ENCODE measurements around the gene CCDC171. TPM values are rescaled to one million over a fixed set of nuclear protein-coding genes. Genes with fewer than 3 reads are reported as not detected.

The CCDC171 gene
- total and polyA plus RNA-seq, 2 donors, result 1.6 to 20.4 TPM

DNA sequence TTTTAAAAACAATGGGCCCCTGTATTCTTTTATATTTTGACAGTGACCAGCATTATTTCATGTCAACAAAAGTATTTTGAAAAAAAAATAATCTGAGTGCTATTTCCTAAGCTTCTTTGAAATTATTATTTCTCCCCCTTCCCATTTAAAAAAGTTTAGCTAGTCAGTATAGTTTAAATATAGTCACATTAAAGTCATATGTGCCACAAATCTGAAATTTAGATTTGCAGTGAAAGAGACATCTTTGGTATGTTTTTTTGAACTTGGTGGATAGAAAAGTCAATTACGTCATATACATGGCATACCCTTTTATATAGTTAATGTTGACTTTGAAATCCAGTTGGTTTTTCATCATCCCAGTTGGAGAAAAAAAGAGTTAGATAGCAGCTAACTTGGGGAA, 297.0 kb downstream of the CCDC171 start:
- no peak overlapping the region for H3K4me3 ChIP-seq (ENCODE audit: low read depth, low read length)
- WGBS, result 96% methylated on average over 1 of the region's 1 CpG
- H3K27ac ChIP-seq (ENCODE audit: low read depth), result no peak overlapping the region
- no peak for DNase-seq (ENCODE audit: extremely low spot score)
- H3K36me3 ChIP-seq (ENCODE audit: insufficient read depth), result no peaks in the 10 kb centered on the region
- H3K4me1 ChIP-seq (ENCODE audit: insufficient read depth), result no peaks in the 10 kb centered on the region

DNA sequence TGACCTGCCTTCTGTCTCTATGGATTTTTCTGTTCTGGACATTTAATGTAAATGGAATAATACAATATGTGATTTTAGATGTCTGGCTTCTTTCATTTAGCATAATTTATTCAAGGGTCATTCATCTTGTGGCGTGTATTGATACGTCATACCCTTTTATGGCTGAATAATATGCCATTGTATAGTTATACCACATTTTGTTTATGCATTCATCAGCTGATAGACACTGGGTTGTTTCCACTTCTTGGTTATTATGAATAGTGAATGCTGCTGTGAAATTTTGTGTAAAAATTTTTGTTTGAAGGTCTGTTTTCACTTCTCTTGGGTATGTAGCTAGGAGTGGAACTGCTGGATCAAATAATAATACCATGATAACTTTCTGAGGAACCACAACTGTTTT, 298.9 kb downstream of the CCDC171 start:
- Histone ChIP-seq H3K27ac (ENCODE audit: low read depth) (no peak overlapping the region), H3K36me3 (ENCODE audit: insufficient read depth) (no peaks in the 10 kb centered on the region), H3K4me3 (ENCODE audit: low read depth, low read length) (no peak overlapping the region), H3K4me1 (ENCODE audit: insufficient read depth) (no peaks in the 10 kb centered on the region)
- DNase-seq (ENCODE audit: extremely low spot score), result no peak
- WGBS, result 96% methylated on average over 2 of the region's 2 CpGs

DNA sequence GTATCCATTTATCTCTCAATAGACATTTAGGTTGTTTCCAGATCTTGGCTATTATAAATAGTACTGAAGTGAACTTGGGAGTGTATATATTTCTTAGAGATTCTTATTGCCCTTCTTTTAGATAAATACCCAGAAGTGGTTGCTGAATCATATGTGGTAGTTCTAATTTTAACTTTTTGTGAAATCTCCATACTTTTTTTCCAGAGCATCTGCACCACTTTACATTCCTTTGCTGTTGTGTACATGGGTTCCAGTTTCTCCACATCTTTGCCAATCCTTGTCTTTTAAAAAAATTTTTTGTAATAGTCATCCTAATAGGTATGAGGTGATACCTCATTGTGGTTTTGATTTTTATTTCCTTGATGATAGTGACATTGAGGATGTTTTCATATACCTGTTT, 303.7 kb downstream of the CCDC171 start:
- Histone ChIP-seq H3K27ac (ENCODE audit: low read depth) (no peak overlapping the region), H3K36me3 (ENCODE audit: insufficient read depth) (no peaks in the 10 kb centered on the region), H3K4me1 (ENCODE audit: insufficient read depth) (no peaks in the 10 kb centered on the region), H3K4me3 (ENCODE audit: low read depth, low read length) (no peak overlapping the region)
- DNase-seq (ENCODE audit: extremely low spot score), result no peak

DNA sequence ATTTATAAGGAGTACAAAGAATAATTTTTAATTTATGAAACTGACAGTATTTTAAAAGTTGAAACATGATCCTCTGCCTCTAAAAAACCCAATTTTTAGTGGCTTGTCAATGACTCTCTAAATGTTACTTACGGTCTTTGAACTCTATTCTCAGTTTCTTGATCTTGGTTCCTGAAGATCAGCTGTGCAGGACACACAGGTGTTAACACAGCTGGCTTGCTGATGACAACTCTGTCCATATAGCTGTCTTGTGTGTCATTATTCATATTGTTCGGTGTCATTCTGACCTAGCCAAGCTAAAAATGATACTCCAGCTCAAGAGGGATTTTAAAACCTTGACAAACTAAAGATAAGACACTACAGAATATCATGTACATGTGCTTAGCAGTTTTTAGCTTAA, 314.5 kb downstream of the CCDC171 start:
- WGBS, result 64% methylated on average over 2 of the region's 2 CpGs
- no peak for DNase-seq (ENCODE audit: extremely low spot score)
- no peaks in the 10 kb centered on the region for H3K4me1 ChIP-seq (ENCODE audit: insufficient read depth)

DNA sequence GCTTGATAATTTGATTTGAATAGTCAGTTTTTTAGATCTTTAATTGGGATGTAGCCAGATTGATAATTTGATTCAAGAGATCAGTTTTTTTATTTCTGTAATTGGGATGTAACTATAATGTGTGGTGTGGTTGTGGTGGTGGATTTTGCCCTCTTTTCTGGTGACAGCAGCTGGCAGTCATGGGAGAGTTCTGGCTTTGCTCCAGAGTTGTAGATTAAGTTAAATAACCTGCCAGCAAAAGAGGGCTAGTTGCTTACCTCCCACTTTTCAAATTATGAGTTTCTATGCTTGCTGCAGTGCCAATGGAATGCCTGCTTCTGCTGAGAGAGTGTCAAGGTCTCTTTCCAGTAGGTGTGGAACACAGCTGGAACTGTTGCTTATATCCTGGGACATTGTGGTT, 315.1 kb downstream of the CCDC171 start:
- H3K36me3 ChIP-seq (ENCODE audit: insufficient read depth), result no peaks in the 10 kb centered on the region
- no peak for DNase-seq (ENCODE audit: extremely low spot score)
- H3K27ac ChIP-seq (ENCODE audit: low read depth), result no peak overlapping the region
- no peaks in the 10 kb centered on the region for H3K4me1 ChIP-seq (ENCODE audit: insufficient read depth)
- no peak overlapping the region for H3K4me3 ChIP-seq (ENCODE audit: low read depth, low read length)

More for the DNA sequence above, 314.5 kb downstream of the CCDC171 start:
- Histone ChIP-seq H3K27ac (ENCODE audit: low read depth) (no peak overlapping the region), H3K4me3 (ENCODE audit: low read depth, low read length) (no peak overlapping the region), H3K36me3 (ENCODE audit: insufficient read depth) (no peaks in the 10 kb centered on the region)

GRCh38 chr9:15873573-15874177, 320.8 kb downstream of the CCDC171 start:
- peak; percentile 21 for DNase-seq (ENCODE audit: extremely low spot score)
- Histone ChIP-seq H3K36me3 (ENCODE audit: insufficient read depth) (no peaks in the 10 kb centered on the region), H3K27ac (ENCODE audit: low read depth) (no peak overlapping the region)

DNA sequence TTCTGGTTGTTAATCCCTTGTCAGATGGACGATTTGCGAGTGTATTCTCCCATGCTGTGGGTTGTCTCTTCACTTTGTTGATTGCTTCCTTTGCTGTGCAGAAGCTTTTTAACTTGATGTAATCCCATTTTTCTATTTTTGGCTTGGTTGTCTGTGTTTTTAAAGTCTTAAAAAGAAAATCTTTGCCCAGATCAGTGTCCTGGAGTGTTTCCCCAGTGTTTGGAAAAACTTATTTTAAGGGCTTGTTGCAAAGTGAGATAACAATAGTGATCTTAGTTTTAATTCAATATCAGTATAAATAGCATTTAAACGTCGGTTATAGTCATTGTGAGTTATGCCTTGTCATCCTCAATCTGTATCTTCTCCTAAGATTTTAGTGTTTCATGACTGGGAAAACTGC, 329.5 kb downstream of the CCDC171 start:
- WGBS, result 45% methylated on average over 4 of the region's 4 CpGs
- Histone ChIP-seq H3K27ac (ENCODE audit: low read depth) (no peak overlapping the region), H3K4me3 (ENCODE audit: low read depth, low read length) (no peak overlapping the region), H3K36me3 (ENCODE audit: insufficient read depth) (no peaks in the 10 kb centered on the region), H3K4me1 (ENCODE audit: insufficient read depth) (no peaks in the 10 kb centered on the region)
- DNase-seq (ENCODE audit: extremely low spot score), result no peak

More at GRCh38 chr9:15873573-15874177, 320.8 kb downstream of the CCDC171 start:
- Histone ChIP-seq H3K4me3 (ENCODE audit: low read depth, low read length) (no peak overlapping the region), H3K4me1 (ENCODE audit: insufficient read depth) (no peaks in the 10 kb centered on the region)
- 4% methylated on average over 2 of the region's 2 CpGs for WGBS

- WGBS, result 94% methylated on average over 3 of the region's 3 CpGs
- no peak for DNase-seq (ENCODE audit: extremely low spot score)
- Histone ChIP-seq H3K36me3 (ENCODE audit: insufficient read depth) (no peaks in the 10 kb centered on the region), H3K27ac (ENCODE audit: low read depth) (no peak overlapping the region), H3K4me3 (ENCODE audit: low read depth, low read length) (no peak overlapping the region), H3K4me1 (ENCODE audit: insufficient read depth) (no peaks in the 10 kb centered on the region)
These were observed 330.0 kb downstream of the CCDC171 start for GRCh38 chr9:15882883-15883282.

GRCh38 chr9:15885464-15885863, 332.6 kb downstream of the CCDC171 start:
- no peak for DNase-seq (ENCODE audit: extremely low spot score)
- H3K4me3 ChIP-seq (ENCODE audit: low read depth, low read length), result no peak overlapping the region
- 77% methylated on average over 2 of the region's 2 CpGs for WGBS
- no peak overlapping the region for H3K27ac ChIP-seq (ENCODE audit: low read depth)
- no peaks in the 10 kb centered on the region for H3K4me1 ChIP-seq (ENCODE audit: insufficient read depth)
- peaks cover 2% of the 10 kb centered on the region for H3K36me3 ChIP-seq (ENCODE audit: insufficient read depth)

DNA sequence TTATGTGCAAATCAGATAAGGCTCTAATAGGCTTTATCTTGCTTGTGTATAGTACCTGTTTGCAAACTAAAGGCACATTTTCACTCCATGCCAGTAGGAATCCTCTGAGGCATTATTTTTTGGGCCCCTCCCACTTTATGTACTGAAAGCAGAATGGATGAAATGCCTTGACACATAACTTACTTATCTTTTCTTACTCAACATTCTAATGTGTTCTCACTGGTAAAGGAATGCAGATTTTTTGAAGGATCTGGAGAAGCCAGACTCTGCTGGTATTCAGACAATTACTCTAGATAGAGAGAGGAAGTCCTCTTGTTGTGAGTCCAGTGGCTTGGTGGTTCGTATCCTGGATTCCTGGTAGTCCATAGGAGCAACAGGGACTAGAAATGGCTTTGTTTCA, 336.7 kb downstream of the CCDC171 start:
- Histone ChIP-seq H3K27ac (ENCODE audit: low read depth) (no peak overlapping the region), H3K4me1 (ENCODE audit: insufficient read depth) (no peaks in the 10 kb centered on the region), H3K36me3 (ENCODE audit: insufficient read depth) (peaks cover 2% of the 10 kb centered on the region), H3K4me3 (ENCODE audit: low read depth, low read length) (no peak overlapping the region)
- 99% methylated on average over 1 of the region's 1 CpG for WGBS
- DNase-seq (ENCODE audit: extremely low spot score), result no peak

GRCh38 chr9:15901572-15901971, 348.7 kb downstream of the CCDC171 start:
- Histone ChIP-seq H3K27ac (ENCODE audit: low read depth) (no peak overlapping the region), H3K36me3 (ENCODE audit: insufficient read depth) (no peaks in the 10 kb centered on the region)
- 84% methylated on average over 1 of the region's 1 CpG for WGBS

DNA sequence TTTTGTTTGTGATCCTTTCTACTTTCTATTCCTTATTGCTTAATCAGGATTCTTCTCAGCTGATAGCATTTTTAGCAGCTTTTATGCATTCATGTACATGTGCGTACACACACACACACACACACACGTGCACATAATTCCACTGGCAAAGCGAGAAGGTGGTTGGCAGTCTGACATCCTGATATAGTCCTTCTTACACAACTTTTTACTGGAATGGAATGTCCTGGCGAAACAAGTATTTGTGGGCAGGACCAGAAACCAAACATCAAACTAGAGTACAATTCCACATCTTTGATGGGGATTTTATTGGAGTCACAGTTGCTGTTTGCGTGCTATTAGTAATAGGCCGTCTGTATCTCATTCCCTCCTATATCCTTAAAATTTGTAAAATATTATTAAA, 356.5 kb downstream of the CCDC171 start:
- Histone ChIP-seq H3K4me1 (ENCODE audit: insufficient read depth) (no peaks in the 10 kb centered on the region), H3K27ac (ENCODE audit: low read depth) (no peak overlapping the region), H3K4me3 (ENCODE audit: low read depth, low read length) (no peak overlapping the region), H3K36me3 (ENCODE audit: insufficient read depth) (no peaks in the 10 kb centered on the region)
- WGBS, result 81% methylated on average over 6 of the region's 6 CpGs
- DNase-seq (ENCODE audit: extremely low spot score), result no peak

More at GRCh38 chr9:15901572-15901971, 348.7 kb downstream of the CCDC171 start:
- Histone ChIP-seq H3K4me3 (ENCODE audit: low read depth, low read length) (no peak overlapping the region), H3K4me1 (ENCODE audit: insufficient read depth) (no peaks in the 10 kb centered on the region)
- DNase-seq (ENCODE audit: extremely low spot score), result no peak

- no peak overlapping the region for H3K4me3 ChIP-seq (ENCODE audit: low read depth, low read length)
- no peak for DNase-seq (ENCODE audit: extremely low spot score)
- no peak overlapping the region for H3K27ac ChIP-seq (ENCODE audit: low read depth)
- H3K36me3 ChIP-seq (ENCODE audit: insufficient read depth), result no peaks in the 10 kb centered on the region
- H3K4me1 ChIP-seq (ENCODE audit: insufficient read depth), result no peaks in the 10 kb centered on the region
These were observed 362.9 kb downstream of the CCDC171 start for GRCh38 chr9:15915711-15916110.

DNA sequence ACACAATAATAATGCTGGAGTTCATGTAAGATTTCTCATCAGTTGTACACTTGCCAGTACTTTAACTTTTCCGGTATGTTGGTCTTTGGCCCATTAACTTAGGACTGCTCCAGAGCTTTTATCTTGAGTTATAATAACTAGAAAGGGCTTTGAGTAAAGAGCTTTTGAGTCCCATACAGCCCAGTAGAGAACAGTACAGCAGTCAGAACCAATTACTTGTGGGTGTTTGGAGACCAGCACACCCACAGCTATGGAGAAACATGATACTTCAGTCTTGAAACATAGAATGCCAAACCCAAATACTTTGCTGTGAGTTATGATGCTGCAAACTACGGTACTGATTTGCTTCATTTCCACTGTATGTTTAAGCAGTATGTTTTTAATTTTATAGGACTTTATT, 374.3 kb downstream of the CCDC171 start:
- Histone ChIP-seq H3K4me3 (ENCODE audit: low read depth, low read length) (no peak overlapping the region), H3K27ac (ENCODE audit: low read depth) (no peak overlapping the region), H3K36me3 (ENCODE audit: insufficient read depth) (no peaks in the 10 kb centered on the region), H3K4me1 (ENCODE audit: insufficient read depth) (no peaks in the 10 kb centered on the region)
- WGBS, result 44% methylated on average over 2 of the region's 2 CpGs
- peak; percentile 8 for DNase-seq (ENCODE audit: extremely low spot score)
